PC-9 (cell line): Measurements from ENCODE around the gene PLXNA3. TPM values are rescaled to one million over a fixed set of nuclear protein-coding genes. Genes with fewer than 3 reads are reported as not detected.

Experiments used
- BruUV-seq: library from RNA; stranded (reverse); fragments of 400-500 nt; replicated peaks from 2 replicates; lab custom pipeline; 2021; lab: Mats Ljungman, UMichigan
- CTCF ChIA-PET: fragments of 300-600 bp; sonication (Branson Sonifier 250); formaldehyde crosslinking; loops from one replicate; lab custom pipeline; 2022; ENCODE audit warnings: antibody characterized with exemption; lab: Charles Lee
- POLR2A ChIA-PET: fragments of 300-600 bp; sonication (Branson Sonifier 250); formaldehyde crosslinking; loops from one replicate; lab custom pipeline; 2022; ENCODE audit warnings: antibody characterized with exemption; ENCODE audit not compliant: unreplicated experiment; lab: Charles Lee
- DNase-seq, 2 experiments: peaks; one replicate each; pipeline versions ENCODE4 v3.0.0 to v3.0.0-alpha.2; 2015 to 2022; ENCODE audit warnings: mixed read lengths in 1 of 2
- H2AFZ ChIP-seq: fragments of 200-600 bp; sonication (generic); 2 replicates; pipeline ENCODE4 v1.8.1; 2017; ENCODE audit warnings: antibody characterized with exemption
- H3F3A ChIP-seq: fragments of 200-600 bp; sonication (generic); 2 replicates; pipeline ENCODE4 v1.8.1; 2017; ENCODE audit warnings: antibody characterized with exemption, mild to moderate bottlenecking, low read depth; ENCODE audit not compliant: insufficient read depth
- H3K27ac ChIP-seq: fragments of 200-600 bp; sonication (generic); 2 replicates; pipeline ENCODE4 v1.6.1; 2016; ENCODE audit warnings: mixed run types
- H3K27me3 ChIP-seq: fragments of 200-600 bp; sonication (generic); 2 replicates; pipeline ENCODE4 v1.6.1; 2016; ENCODE audit warnings: low read depth, mixed run types; ENCODE audit not compliant: insufficient read depth
- H3K36me3 ChIP-seq: fragments of 200-600 bp; sonication (generic); 2 replicates; pipeline ENCODE4 v1.6.1; 2016; ENCODE audit warnings: low read depth, mixed run types
- H3K4me1 ChIP-seq: fragments of 200-600 bp; sonication (generic); replicated peaks from 2 replicates; pipeline ENCODE4 v1.6.1; 2016; ENCODE audit warnings: mixed run types; ENCODE audit not compliant: insufficient read depth
- H3K4me2 ChIP-seq: fragments of 200-600 bp; sonication (generic); 2 replicates; pipeline ENCODE4 v1.6.1; 2017; ENCODE audit warnings: mixed run types
- H3K4me3 ChIP-seq: fragments of 200-600 bp; sonication (generic); 2 replicates; pipeline ENCODE4 v1.6.1; 2016; ENCODE audit warnings: mixed run types
- H3K79me2 ChIP-seq: fragments of 200-600 bp; sonication (generic); 2 replicates; pipeline ENCODE4 v1.6.1; 2017; ENCODE audit warnings: low read depth, mixed run types
- H3K9me2 ChIP-seq: fragments of 200-600 bp; sonication (generic); 2 replicates; pipeline ENCODE4 v1.8.1; 2017; ENCODE audit warnings: mild to moderate bottlenecking; ENCODE audit not compliant: insufficient read depth
- H3K9me3 ChIP-seq: fragments of 200-600 bp; sonication (generic); 2 replicates; pipeline ENCODE4 v1.8.1; 2016; ENCODE audit warnings: low read depth; ENCODE audit not compliant: insufficient read depth
- H4K20me1 ChIP-seq: fragments of 200-600 bp; sonication (generic); 2 replicates; pipeline ENCODE4 v1.8.1; 2017; ENCODE audit not compliant: insufficient read depth
- CTCF ChIP-seq: fragments of 200-600 bp; sonication (generic); conservative IDR thresholded peaks from 2 replicates; pipeline ENCODE4 v1.6.1; 2017; ENCODE audit warnings: mixed run types, antibody characterized with exemption, mild to moderate bottlenecking, moderate library complexity
- EZH2 ChIP-seq: fragments of 200-600 bp; sonication (generic); IDR thresholded peaks from 2 replicates; pipeline ENCODE4 v1.8.0; 2017; ENCODE audit warnings: antibody characterized with exemption, low read depth
- intact Hi-C: fragments of 100-400 bp; cut with micrococcal nuclease; formaldehyde crosslinking; loops from one replicate; pipeline ENCODE4 v1.10.0; 2022; ENCODE audit not compliant: unreplicated experiment
- total RNA-seq: library from RNA; stranded (reverse); gene quantifications from 2 replicates; pipeline ENCODE4 v1.2.3, GENCODE V29; 2021

The PLXNA3 gene
- total RNA-seq, 1 experiment from 2014 or later = 124 TPM

- Histone ChIP-seq H3K9me2 (no peaks in the 10 kb centered on the region), H4K20me1 (no peaks in the 10 kb centered on the region), H3K27ac (no peak overlapping the region), H3K4me1 (peaks cover 6% of the 10 kb centered on the region), H3K27me3 (no peaks in the 10 kb centered on the region), H3K36me3 (no peaks in the 10 kb centered on the region), H3F3A (no peaks in the 10 kb centered on the region; the same call in 1 of the 2 replicates), H3K9me3 (no peaks in the 10 kb centered on the region), H3K4me2 (peak overlapping the region; percentile 2; the same call in 1 of the 2 replicates), H3K79me2 (peaks cover 19% of the 10 kb centered on the region), H2AFZ (no peak overlapping the region), H3K4me3 (no peak overlapping the region)
- TF ChIP-seq EZH2 = no peak
- TF ChIP-seq CTCF = no peak
- intact Hi-C loops = no loop called here
- BruUV-seq = no TSS peak
- ChIA-PET POLR2A (interaction anchor here (0.6 kb wide), 1 partner anchor 293 kb away, joined by 3 read pairs; no protein-coding TSS in a partner anchor), CTCF (no interaction called here)
- DNase-seq = peak in 1 of 2 experiments; percentile 27
Measured at GRCh38 chrX:154430916-154431315, 27.2 kb upstream of the PLXNA3 start.

GRCh38 chrX:154431341-154431740 is 26.7 kb upstream of the PLXNA3 start:
- Histone ChIP-seq H3F3A (no peaks in the 10 kb centered on the region; the same call in 1 of the 2 replicates), H3K27ac (no peak overlapping the region), H3K27me3 (no peaks in the 10 kb centered on the region), H3K4me1 (peaks cover 6% of the 10 kb centered on the region), H3K4me3 (no peak overlapping the region), H3K36me3 (no peaks in the 10 kb centered on the region), H3K9me2 (no peaks in the 10 kb centered on the region), H3K79me2 (peaks cover 19% of the 10 kb centered on the region), H2AFZ (no peak overlapping the region), H3K4me2 (no peak overlapping the region), H3K9me3 (no peaks in the 10 kb centered on the region), H4K20me1 (no peaks in the 10 kb centered on the region)
- DNase-seq = no peak
- no TSS peak for BruUV-seq
- ChIA-PET POLR2A (interaction anchor here (0.6 kb wide), 1 partner anchor 294 kb away, joined by 3 read pairs; no protein-coding TSS in a partner anchor), CTCF (no interaction called here)
- intact Hi-C loops = no loop called here
- no peak for TF ChIP-seq EZH2
- no peak for TF ChIP-seq CTCF

GRCh38 chrX:154432210-154432609 is 25.9 kb upstream of the PLXNA3 start:
- no peak overlapping the region for H3K4me2 ChIP-seq
- DNase-seq = no peak
- peaks cover 19% of the 10 kb centered on the region for H3K79me2 ChIP-seq
- no peaks in the 10 kb centered on the region for H3K9me3 ChIP-seq
- no peaks in the 10 kb centered on the region for H3K9me2 ChIP-seq
- H3K36me3 ChIP-seq = no peaks in the 10 kb centered on the region
- H3F3A ChIP-seq = no peaks in the 10 kb centered on the region; the same call in 1 of the 2 replicates
- no peaks in the 10 kb centered on the region for H3K27me3 ChIP-seq
- no TSS peak for BruUV-seq
- H2AFZ ChIP-seq = no peak overlapping the region
- ChIA-PET POLR2A (no interaction called here), CTCF (no interaction called here)
- intact Hi-C loops = no loop called here
- no peak overlapping the region for H3K27ac ChIP-seq
- H4K20me1 ChIP-seq = no peaks in the 10 kb centered on the region
- H3K4me3 ChIP-seq = no peak overlapping the region
- H3K4me1 ChIP-seq = peaks cover 6% of the 10 kb centered on the region
- TF ChIP-seq CTCF (no peak), EZH2 (no peak)
